A549 treated with dexamethasone at 1 μM for 4 hours (cell line): ENCODE measurements around the gene SPINK2. TPM values are rescaled to one million over a fixed set of nuclear protein-coding genes. Genes with fewer than 3 reads are reported as not detected.

ENCODE experiments used
- total RNA-seq: library from RNA; stranded (reverse); fragments of 200-300 nt; extraction: Qiagen RNA extraction; gene quantifications from 5 replicates; pipeline ENCODE4 v1.2.3, GENCODE V29; 2022

SPINK2 gene
- total RNA-seq: 0.32 TPM in 1 of 5 replicates, not detected in the others

GRCh38 chr4:56821381-56822243, at the start of gene SPINK2:
Gene SPINK2 (minus strand): TSS chr4:56821701. CDS start chr4:56821662, 39 bp downstream.

Other genes with a start within 250 kb of the SPINK2 start
- gene HOPX, start 140.4 kb downstream of the SPINK2 start, total RNA-seq: 0.09 to 0.11 TPM in 2 of 5 replicates, not detected in the others
- gene REST, start 86.2 kb upstream of the SPINK2 start, total RNA-seq: 7.5 to 13.3 TPM (median 11.2 TPM) in 5 replicates
- 14.3 to 16.3 TPM (median 16.1 TPM) in 5 replicates for gene NOA1, start 155.9 kb upstream of the SPINK2 start, total RNA-seq
- 66.0 to 75.2 TPM (median 68.3 TPM) in 5 replicates for gene POLR2B, start 157.2 kb upstream of the SPINK2 start, total RNA-seq